GM23338 (cell line): ENCODE measurements around the gene CRYBG1.

Source experiments
- EZH2 ChIP-seq: fragments of 200-600 bp; sonication (generic); IDR thresholded peaks from one replicate; pipeline ENCODE4 v1.8.0; 2017; ENCODE audit warnings: antibody characterized with exemption, mild to moderate bottlenecking, low read depth; ENCODE audit not compliant: unreplicated experiment
- EZH2phosphoT487 ChIP-seq: fragments of 200-600 bp; sonication (generic); IDR thresholded peaks from one replicate; pipeline ENCODE4 v1.8.1; 2018; ENCODE audit warnings: antibody characterized with exemption; ENCODE audit not compliant: unreplicated experiment
- JUNB ChIP-seq: IDR thresholded peaks from one replicate; pipeline ENCODE4 v1.6.1; 2016; ENCODE audit warnings: antibody characterized with exemption; ENCODE audit not compliant: unreplicated experiment
- REST ChIP-seq: IDR thresholded peaks from one replicate; pipeline ENCODE4 v1.6.1; 2018; ENCODE audit warnings: antibody characterized with exemption; ENCODE audit not compliant: unreplicated experiment
- ZNF331 ChIP-seq: fragments of 250-450 bp; sonication (Bioruptor Pico); IDR thresholded peaks from 2 replicates; pipeline ENCODE4 v1.5.0; 2020; ENCODE audit warnings: low read depth, mild to moderate bottlenecking, moderate library complexity
- TF ChIP-seq, protein P1 (sequence below), 2 experiments: fragments of 200-600 bp in 1 of 2; sonication (generic) in 1 of 2; conservative IDR thresholded peaks; 2 replicates each; pipeline versions ENCODE4 v1.5.1 to v1.6.1; 2016 to 2017; ENCODE audit warnings: antibody characterized with exemption in 2 of 2, low read depth in 2 of 2, mild to moderate bottlenecking in 2 of 2, moderate library complexity in 1 of 2

DNA sequence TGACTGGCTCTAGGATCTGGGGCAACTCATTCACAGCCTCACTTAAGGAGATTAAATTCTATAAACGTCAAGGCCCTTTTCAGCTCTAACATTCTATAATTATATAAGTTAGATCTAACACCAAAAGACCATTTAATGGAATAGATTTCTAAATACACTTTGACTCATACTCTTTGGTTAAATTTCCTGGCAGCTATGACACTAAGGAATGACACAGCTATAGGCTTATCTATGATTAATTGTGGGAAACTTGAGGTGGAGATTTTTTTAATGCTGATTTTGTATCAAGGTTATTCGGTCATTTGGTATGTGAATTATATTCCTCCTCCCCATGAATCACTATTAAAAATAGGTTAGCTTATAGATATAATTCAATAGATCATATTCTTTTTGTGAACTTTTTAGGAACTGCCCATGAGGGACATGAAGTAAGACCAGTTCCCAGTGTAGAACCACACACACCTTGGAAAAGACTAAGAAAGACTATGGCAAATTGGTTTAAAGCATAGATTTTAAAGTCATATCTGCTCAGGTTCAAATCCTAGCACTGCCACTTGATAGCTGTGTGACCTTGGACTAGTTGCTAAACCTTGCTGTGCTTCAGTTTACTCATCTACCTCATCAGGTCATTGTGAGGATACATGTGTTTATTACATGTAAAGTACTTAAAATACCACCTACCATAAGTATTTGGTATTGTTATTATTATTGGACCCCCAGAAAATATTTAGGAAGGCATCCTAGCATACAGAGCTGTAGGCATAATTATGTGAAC lies 116.0 kb downstream of the CRYBG1 start:
- TF ChIP-seq ZNF331 (CRISPR knock-in tag) (no peak), EZH2 (no peak), REST (no peak), JUNB (no peak), EZH2phosphoT487 (no peak)
- TF ChIP-seq, protein P1, sequence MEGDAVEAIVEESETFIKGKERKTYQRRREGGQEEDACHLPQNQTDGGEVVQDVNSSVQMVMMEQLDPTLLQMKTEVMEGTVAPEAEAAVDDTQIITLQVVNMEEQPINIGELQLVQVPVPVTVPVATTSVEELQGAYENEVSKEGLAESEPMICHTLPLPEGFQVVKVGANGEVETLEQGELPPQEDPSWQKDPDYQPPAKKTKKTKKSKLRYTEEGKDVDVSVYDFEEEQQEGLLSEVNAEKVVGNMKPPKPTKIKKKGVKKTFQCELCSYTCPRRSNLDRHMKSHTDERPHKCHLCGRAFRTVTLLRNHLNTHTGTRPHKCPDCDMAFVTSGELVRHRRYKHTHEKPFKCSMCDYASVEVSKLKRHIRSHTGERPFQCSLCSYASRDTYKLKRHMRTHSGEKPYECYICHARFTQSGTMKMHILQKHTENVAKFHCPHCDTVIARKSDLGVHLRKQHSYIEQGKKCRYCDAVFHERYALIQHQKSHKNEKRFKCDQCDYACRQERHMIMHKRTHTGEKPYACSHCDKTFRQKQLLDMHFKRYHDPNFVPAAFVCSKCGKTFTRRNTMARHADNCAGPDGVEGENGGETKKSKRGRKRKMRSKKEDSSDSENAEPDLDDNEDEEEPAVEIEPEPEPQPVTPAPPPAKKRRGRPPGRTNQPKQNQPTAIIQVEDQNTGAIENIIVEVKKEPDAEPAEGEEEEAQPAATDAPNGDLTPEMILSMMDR (conservative IDR thresholded peaks at IDR 0.05; ENCODE audit: low read depth in 2 of 2) = no peak
